MCF 10A (cell line): ENCODE data around the gene ASGR1. TPM values are rescaled to one million over a fixed set of nuclear protein-coding genes. Genes with fewer than 3 reads are reported as not detected.

Experiments
- BruUV-seq: library from RNA; stranded (reverse); fragments of 400-500 nt; replicated peaks from 2 replicates; lab custom pipeline; 2021; lab: Mats Ljungman, UMichigan
- CTCF ChIA-PET: fragments of 300-600 bp; sonication (Branson Sonifier 250); formaldehyde crosslinking; extraction: SDS; loops from one replicate; lab custom pipeline; 2021; ENCODE audit warnings: antibody characterized with exemption, inconsistent platforms; lab: Yijun Ruan, JAX
- POLR2A ChIA-PET: fragments of 300-600, 350-650 bp; sonication (Branson Sonifier 250); formaldehyde crosslinking; extraction: SDS; loops from one replicate; lab custom pipeline; 2020; ENCODE audit warnings: antibody characterized with exemption, inconsistent platforms; lab: Yijun Ruan, JAX
- DNase-seq: peaks from one replicate; pipeline ENCODE4 v3.0.0-alpha.2; 2018; ENCODE audit not compliant: unreplicated experiment
- H3K27ac Mint-ChIP-seq: one replicate; pipeline ENCODE4 v1.8.0; 2022; ENCODE audit warnings: mild to moderate bottlenecking, low read depth, mixed read lengths; ENCODE audit not compliant: unreplicated experiment
- H3K27me3 Mint-ChIP-seq: one replicate; pipeline ENCODE4 v1.8.0; 2022; ENCODE audit warnings: mixed read lengths; ENCODE audit not compliant: insufficient read depth, unreplicated experiment
- H3K36me3 Mint-ChIP-seq: one replicate; pipeline ENCODE4 v1.8.0; 2022; ENCODE audit warnings: mild to moderate bottlenecking, moderate library complexity, mixed read lengths; ENCODE audit not compliant: insufficient read depth, unreplicated experiment
- H3K4me1 Mint-ChIP-seq: one replicate; pipeline ENCODE4 v1.8.0; 2022; ENCODE audit warnings: mixed read lengths; ENCODE audit not compliant: insufficient read depth, unreplicated experiment
- H3K4me3 Mint-ChIP-seq: one replicate; pipeline ENCODE4 v1.8.0; 2022; ENCODE audit warnings: mild to moderate bottlenecking, moderate library complexity, mixed read lengths; ENCODE audit not compliant: unreplicated experiment
- H3K9me3 Mint-ChIP-seq: one replicate; pipeline ENCODE4 v1.8.0; 2022; ENCODE audit warnings: mixed read lengths; ENCODE audit not compliant: unreplicated experiment
- intact Hi-C: fragments of 100-400 bp; cut with micrococcal nuclease; formaldehyde crosslinking; loops from 2 replicates; pipeline ENCODE4 v1.14.1; 2022
- total RNA-seq: library from RNA; stranded (reverse); gene quantifications from 2 replicates; pipeline ENCODE4 v1.2.3, GENCODE V29; 2022
- TF ChIP-seq, protein P1 (sequence below): fragments of 200-600 bp; IDR thresholded peaks from one replicate; pipeline ENCODE4 v1.8.0; 2022; ENCODE audit warnings: antibody characterized with exemption, mild to moderate bottlenecking; ENCODE audit not compliant: unreplicated experiment

ASGR1 gene
- total RNA-seq, 1 experiment from 2014 or later: 0.37 TPM

DNA sequence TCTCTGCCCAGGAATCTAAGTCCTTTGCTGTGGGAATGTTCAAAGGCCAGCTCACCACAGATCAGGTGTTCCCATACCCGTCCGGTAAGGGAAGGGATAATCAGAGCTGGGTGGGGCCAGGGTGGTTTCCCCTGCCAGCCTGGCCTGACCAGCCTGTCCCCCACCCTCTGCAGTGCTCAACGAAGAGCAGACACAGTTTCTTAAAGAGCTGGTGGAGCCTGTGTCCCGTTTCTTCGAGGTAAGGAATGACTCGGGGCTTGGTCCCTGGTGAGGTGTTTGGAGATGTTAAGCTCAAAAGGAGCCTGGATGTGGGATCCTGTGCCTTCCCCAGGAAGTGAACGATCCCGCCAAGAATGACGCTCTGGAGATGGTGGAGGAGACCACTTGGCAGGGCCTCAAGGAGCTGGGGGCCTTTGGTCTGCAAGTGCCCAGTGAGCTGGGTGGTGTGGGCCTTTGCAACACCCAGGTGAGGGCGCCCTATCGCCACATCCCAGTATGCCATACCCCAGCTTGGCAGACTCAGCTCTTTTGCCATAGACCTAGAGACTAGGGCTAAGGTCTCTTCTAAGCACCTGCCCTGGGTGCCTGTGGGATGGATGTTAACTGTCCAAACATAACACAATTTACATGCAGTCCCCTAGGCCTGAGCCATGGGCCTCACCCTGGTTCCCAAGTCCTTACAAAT, 41.6 kb upstream of the ASGR1 start:
- intact Hi-C loops: loop anchor here (1.0 kb wide), 1 partner anchor 76 kb away; no protein-coding TSS in a partner anchor
- Mint-ChIP-seq H3K36me3 (peaks cover 58% of the 10 kb centered on the region), H3K27ac (peak overlapping the region; percentile 96), H3K4me1 (peaks cover 35% of the 10 kb centered on the region), H3K27me3 (no peaks in the 10 kb centered on the region), H3K4me3 (peak overlapping the region; percentile 86), H3K9me3 (no peaks in the 10 kb centered on the region)
- TF ChIP-seq, protein P1, sequence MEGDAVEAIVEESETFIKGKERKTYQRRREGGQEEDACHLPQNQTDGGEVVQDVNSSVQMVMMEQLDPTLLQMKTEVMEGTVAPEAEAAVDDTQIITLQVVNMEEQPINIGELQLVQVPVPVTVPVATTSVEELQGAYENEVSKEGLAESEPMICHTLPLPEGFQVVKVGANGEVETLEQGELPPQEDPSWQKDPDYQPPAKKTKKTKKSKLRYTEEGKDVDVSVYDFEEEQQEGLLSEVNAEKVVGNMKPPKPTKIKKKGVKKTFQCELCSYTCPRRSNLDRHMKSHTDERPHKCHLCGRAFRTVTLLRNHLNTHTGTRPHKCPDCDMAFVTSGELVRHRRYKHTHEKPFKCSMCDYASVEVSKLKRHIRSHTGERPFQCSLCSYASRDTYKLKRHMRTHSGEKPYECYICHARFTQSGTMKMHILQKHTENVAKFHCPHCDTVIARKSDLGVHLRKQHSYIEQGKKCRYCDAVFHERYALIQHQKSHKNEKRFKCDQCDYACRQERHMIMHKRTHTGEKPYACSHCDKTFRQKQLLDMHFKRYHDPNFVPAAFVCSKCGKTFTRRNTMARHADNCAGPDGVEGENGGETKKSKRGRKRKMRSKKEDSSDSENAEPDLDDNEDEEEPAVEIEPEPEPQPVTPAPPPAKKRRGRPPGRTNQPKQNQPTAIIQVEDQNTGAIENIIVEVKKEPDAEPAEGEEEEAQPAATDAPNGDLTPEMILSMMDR: peak; percentile 63
- BruUV-seq: no TSS peak
- ChIA-PET POLR2A (interaction anchor here (0.6 to 9.0 kb wide), 17 partner anchors 16 to 668 kb away, joined by 3 to 278 read pairs (median 6); partner anchors contain the start of genes CTDNEP1, DVL2, GABARAP and MPDU1), CTCF (interaction anchor here (0.6 to 2.0 kb wide), 6 partner anchors 11 to 76 kb away, joined by 3 to 9 read pairs (median 4); partner anchors contain the start of genes DVL2, PHF23 and SLC2A4)
- peak; percentile 70 for DNase-seq

DNA sequence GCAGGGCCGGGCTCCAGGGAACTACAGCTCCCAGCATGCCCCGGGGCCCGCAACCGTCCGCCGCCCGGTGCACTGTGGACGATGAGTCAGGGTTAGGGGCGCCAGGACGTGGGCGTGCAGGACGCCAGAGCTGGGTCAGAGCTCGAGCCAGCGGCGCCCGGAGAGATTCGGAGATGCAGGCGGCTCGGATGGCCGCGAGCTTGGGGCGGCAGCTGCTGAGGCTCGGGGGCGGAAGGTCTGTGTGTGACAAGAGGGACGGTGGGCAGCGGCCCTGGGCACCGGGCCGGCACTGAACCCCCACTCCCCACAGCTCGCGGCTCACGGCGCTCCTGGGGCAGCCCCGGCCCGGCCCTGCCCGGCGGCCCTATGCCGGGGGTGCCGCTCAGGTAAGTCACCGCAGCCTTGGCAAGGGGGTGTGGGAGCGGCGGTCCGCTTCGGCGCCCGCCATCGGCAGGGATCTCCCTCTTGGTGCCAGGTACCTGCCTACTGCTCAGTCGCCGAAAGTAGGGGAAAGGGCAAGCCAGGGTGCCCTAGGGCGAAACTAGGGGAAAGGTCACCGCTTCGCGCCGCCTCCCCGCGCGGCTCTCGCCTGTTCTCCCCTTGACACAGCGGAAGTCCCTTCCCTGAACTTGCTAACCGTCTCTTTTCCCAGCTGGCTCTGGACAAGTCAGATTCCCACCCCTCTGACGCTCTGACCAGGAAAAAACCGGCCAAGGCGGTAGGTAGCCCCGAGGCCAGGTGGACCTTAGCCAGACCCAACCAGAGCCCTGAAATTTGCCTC, 40.8 kb upstream of the ASGR1 start, which contains the start of the genes ACADVL and DLG4:
TSS of gene ACADVL (plus strand) at position 127 of the 781 bp plus-strand sequence. CDS start at position 174, 47 bp downstream.
TSS of gene DLG4 (minus strand) at position 25 of the 781 bp plus-strand sequence.
- Mint-ChIP-seq H3K9me3 (no peaks in the 10 kb centered on the region), H3K27ac (peak within 1 kb of the TSS; percentile 96), H3K27me3 (no peaks in the 10 kb centered on the region), H3K36me3 (peaks cover 56% of the 10 kb centered on the region), H3K4me1 (peaks cover 37% of the 10 kb centered on the region), H3K4me3 (peak within 1 kb of the TSS; percentile 86)
- intact Hi-C loops: no loop called here
- ChIA-PET POLR2A (interaction anchor here (0.6 to 9.0 kb wide), 21 partner anchors 10 to 668 kb away, joined by 3 to 278 read pairs (median 6); partner anchors contain the start of genes CTDNEP1, DVL2, GABARAP and MPDU1), CTCF (interaction anchor here (0.8 to 2.0 kb wide), 4 partner anchors 13 to 77 kb away, joined by 3 to 9 read pairs (median 4); partner anchors contain the start of genes DVL2 and SLC2A4)
- TF ChIP-seq, protein P1: no peak
- BruUV-seq: no TSS peak
- peak; percentile 94 for DNase-seq

DNA sequence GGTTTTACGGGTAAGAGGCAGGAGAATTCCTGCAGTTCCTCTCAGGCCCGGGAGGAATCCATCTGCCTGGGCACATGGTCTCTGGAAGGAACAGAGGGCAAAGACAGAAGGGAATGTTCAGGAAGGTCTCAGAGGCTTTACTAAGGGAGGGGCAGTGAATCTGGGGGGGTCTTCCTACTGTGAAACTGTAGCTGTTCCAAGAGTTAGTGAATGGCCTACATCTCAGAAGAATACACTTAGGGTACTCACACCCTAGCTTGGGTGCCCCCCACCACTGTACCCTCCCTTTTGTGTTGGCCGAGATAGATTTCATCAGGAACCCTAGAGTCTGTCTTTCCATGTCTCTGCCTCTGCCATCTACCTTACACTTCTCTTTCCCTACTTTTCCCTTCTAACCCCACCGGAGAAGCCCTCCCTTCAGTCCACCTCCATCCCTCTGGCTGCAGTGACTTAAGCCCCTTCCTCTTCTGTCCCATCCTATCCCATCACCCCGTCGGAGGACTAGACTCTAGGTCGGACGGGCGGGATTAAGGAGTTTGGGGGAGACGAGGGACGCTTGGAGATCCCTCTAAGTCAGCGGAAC, 40.1 kb upstream of the ASGR1 start:
- Mint-ChIP-seq H3K27ac (peak overlapping the region; percentile 96), H3K9me3 (no peaks in the 10 kb centered on the region), H3K4me1 (peaks cover 44% of the 10 kb centered on the region), H3K27me3 (no peaks in the 10 kb centered on the region), H3K4me3 (peak overlapping the region; percentile 86), H3K36me3 (peaks cover 55% of the 10 kb centered on the region)
- BruUV-seq: no TSS peak
- no peak for DNase-seq
- TF ChIP-seq, protein P1: no peak
- intact Hi-C loops: no loop called here
- ChIA-PET CTCF (interaction anchor here (1.1 to 2.0 kb wide), 2 partner anchors 15 to 82 kb away, joined by 4 to 9 read pairs; partner anchors contain the start of gene DVL2), POLR2A (interaction anchor here (0.7 to 9.0 kb wide), 14 partner anchors 9 to 467 kb away, joined by 3 to 278 read pairs (median 6); partner anchors contain the start of genes DVL2, GABARAP, NEURL4 and PHF23)
